ENCODE measurements around the gene NIPBL. TPM values are rescaled to one million over a fixed set of nuclear protein-coding genes. Genes with fewer than 3 reads are reported as not detected.

Gene NIPBL
- total and polyA plus RNA-seq, 10 of the 15 experiments (the other 5 are each of a cell fraction or from before 2014, with no cell fraction given): 10.4 to 50.4 (median 20.2) TPM

- TF ChIP-seq EGR1 (IDR thresholded peaks at IDR 0.05; ENCODE audit: borderline replicate concordance in 1 of 2, low read depth in 2 of 2, low read length in 2 of 2) (peak in 1 of 2 experiments; percentile 64; a peak in 1 of 3 replicates), KAT2A (conservative IDR thresholded peaks at IDR 0.05; ENCODE audit: control insufficient read depth, low read depth, low read length) (no peak), NKRF (conservative IDR thresholded peaks at IDR 0.05) (peak; percentile 66), RCOR1 (conservative IDR thresholded peaks at IDR 0.05; ENCODE audit: low read depth, low read length) (no peak), E2F4 (IDR thresholded peaks at IDR 0.05; ENCODE audit: low read depth, low read length) (0 out of 2 replicates have a peak, but pooled peaks have one; percentile 34), IRF5 (IDR thresholded peaks at IDR 0.05; ENCODE audit: borderline replicate concordance) (no peak), WRNIP1 (IDR thresholded peaks at IDR 0.05; ENCODE audit: borderline replicate concordance, low read depth, low read length) (no peak), E4F1 (IDR thresholded peaks at IDR 0.05; ENCODE audit: borderline replicate concordance, partially characterized antibody) (no peak), NFYA (IDR thresholded peaks at IDR 0.05; ENCODE audit: borderline replicate concordance, low read depth, low read length) (no peak), PML (IDR thresholded peaks at IDR 0.05; ENCODE audit: low read length) (peak; percentile 88), PRDM15 (CRISPR knock-in tag; IDR thresholded peaks at IDR 0.05) (no peak), USF1 (IDR thresholded peaks at IDR 0.05; ENCODE audit: borderline replicate concordance, extremely low read length, insufficient read depth, low read depth, low read length) (no peak), TCF7 (IDR thresholded peaks at IDR 0.05; ENCODE audit: borderline replicate concordance) (no peak), ZNF274 (IDR thresholded peaks at IDR 0.05; ENCODE audit: insufficient read depth, insufficient read length) (no peak), DPF2 (IDR thresholded peaks at IDR 0.05) (no peak; the same call in 1 of the 2 replicates), STAT1 (conservative IDR thresholded peaks at IDR 0.05) (0 out of 2 replicates have a peak, but pooled peaks have one; percentile 49)
These were observed at the start of gene NIPBL (continued) for GRCh38 chr5:36876299-36876964.
